ENCODE measurements around the gene NTSR1. TPM values are rescaled to one million over a fixed set of nuclear protein-coding genes. Genes with fewer than 3 reads are reported as not detected.

Gene NTSR1
- total RNA-seq, 2 donors from 2014 or later: 0.74 TPM; not detected in 1

DNA sequence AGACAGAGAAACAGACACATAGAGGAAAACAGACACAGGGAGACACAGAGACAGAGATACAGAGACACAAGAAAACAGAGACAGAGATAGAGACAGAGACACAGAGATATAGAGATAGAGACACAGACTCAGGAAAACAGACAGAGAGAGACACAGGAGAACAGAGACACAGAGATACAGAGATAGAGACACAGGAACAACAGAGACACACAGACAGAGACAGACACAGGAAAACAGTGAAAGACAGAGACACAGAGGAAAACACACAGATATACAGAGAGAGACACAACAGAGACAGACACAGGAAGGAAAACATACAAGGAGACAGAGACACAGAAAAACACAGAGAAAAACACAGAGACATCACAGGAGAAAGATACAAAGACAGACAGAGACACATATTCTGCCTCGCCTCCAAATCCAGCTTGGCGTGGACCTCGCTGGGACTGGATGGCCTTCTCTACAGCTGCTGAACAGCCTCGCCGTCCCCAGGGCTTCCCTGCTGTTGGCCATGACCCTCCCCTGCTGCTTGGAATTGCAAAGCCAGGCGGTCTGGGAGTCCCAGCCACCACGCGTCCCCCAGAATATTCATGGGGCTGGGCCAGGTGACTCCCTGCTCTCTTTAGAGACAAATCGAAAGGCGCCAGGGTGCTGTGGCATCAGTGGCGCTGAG, 36.8 kb downstream of the NTSR1 start:
- Histone ChIP-seq H3K27me3 (replicated peaks; ENCODE audit: insufficient read depth) (peaks cover 4% of the 10 kb centered on the region), H3K4me1 (replicated peaks) (no peaks in the 10 kb centered on the region), H3K9me3 (no peaks in the 10 kb centered on the region), H3K36me3 (no peaks in the 10 kb centered on the region), H3K27ac (no peak overlapping the region), H3K4me3 (no peak overlapping the region)
- no peak for DNase-seq (ENCODE audit: low spot score)
- WGBS: 80% methylated on average over 11 of the region's 11 CpGs
- no peak for TF ChIP-seq POLR2A (IDR thresholded peaks at IDR 0.05)
- TF ChIP-seq CTCF (IDR thresholded peaks at IDR 0.05): no peak
- no peak for TF ChIP-seq POLR2AphosphoS5 (IDR thresholded peaks at IDR 0.05)
- intact Hi-C loops (cut with DNase I): no loop called here

- no peaks in the 10 kb centered on the region for H3K36me3 ChIP-seq
- intact Hi-C loops (cut with DNase I): no loop called here
- TF ChIP-seq POLR2A (IDR thresholded peaks at IDR 0.05): no peak
- TF ChIP-seq CTCF (IDR thresholded peaks at IDR 0.05): no peak
- no peak for TF ChIP-seq POLR2AphosphoS5 (IDR thresholded peaks at IDR 0.05)
- peaks cover 4% of the 10 kb centered on the region for H3K27me3 ChIP-seq (replicated peaks; ENCODE audit: insufficient read depth)
- H3K4me3 ChIP-seq: no peak overlapping the region
- H3K27ac ChIP-seq: no peak overlapping the region
- no peak for DNase-seq (ENCODE audit: low spot score)
- H3K4me1 ChIP-seq (replicated peaks): no peaks in the 10 kb centered on the region
- no peaks in the 10 kb centered on the region for H3K9me3 ChIP-seq
- 93% methylated on average over 9 of the region's 9 CpGs for WGBS
These were observed 37.3 kb downstream of the NTSR1 start for GRCh38 chr20:62745952-62746288.

- WGBS: 63% methylated on average over 2 of the region's 2 CpGs
- intact Hi-C loops (cut with DNase I): no loop called here
- Histone ChIP-seq H3K4me1 (replicated peaks) (no peaks in the 10 kb centered on the region), H3K36me3 (no peaks in the 10 kb centered on the region), H3K9me3 (no peaks in the 10 kb centered on the region), H3K4me3 (no peak overlapping the region), H3K27me3 (replicated peaks; ENCODE audit: insufficient read depth) (no peaks in the 10 kb centered on the region), H3K27ac (no peak overlapping the region)
- TF ChIP-seq POLR2AphosphoS5 (IDR thresholded peaks at IDR 0.05): no peak
- TF ChIP-seq POLR2A (IDR thresholded peaks at IDR 0.05): no peak
- no peak for TF ChIP-seq CTCF (IDR thresholded peaks at IDR 0.05)
- DNase-seq (ENCODE audit: low spot score): no peak
These were observed 39.7 kb downstream of the NTSR1 start for GRCh38 chr20:62748311-62748710.

DNA sequence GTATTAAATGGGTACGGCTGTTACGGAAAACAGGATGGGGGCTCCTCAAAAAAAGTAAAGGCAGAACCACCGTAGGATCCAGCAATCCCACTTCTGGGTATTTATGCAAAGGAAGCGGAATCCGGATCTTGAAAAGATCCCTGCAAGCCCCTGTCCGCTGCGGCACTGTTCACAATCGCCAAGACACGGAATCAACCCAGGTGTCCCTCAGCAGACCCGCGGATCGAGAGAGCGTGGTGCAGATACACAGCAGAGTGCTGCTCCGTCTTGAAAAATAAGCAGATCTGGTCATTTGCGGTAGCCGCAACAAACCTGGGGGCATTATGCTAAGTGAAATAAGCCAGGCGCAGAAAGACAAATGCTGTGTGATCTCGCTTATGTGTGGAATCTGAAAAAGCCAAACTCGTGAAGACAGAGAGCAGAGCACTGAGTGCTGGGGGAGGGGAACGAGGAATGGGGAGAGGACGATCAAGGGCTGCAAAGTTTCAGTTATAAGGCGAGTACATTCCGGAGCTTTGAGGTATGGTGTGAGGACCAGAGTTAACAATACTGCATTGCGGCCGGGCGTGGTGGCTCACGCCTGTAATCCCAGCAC, 41.3 kb downstream of the NTSR1 start:
- no peak for DNase-seq (ENCODE audit: low spot score)
- intact Hi-C loops (cut with DNase I): no loop called here

More for the DNA sequence above, 41.3 kb downstream of the NTSR1 start:
- 85% methylated on average over 27 of the region's 27 CpGs for WGBS
- H3K27ac ChIP-seq: no peak overlapping the region
- H3K4me1 ChIP-seq (replicated peaks): no peaks in the 10 kb centered on the region
- H3K36me3 ChIP-seq: no peaks in the 10 kb centered on the region
- H3K27me3 ChIP-seq (replicated peaks; ENCODE audit: insufficient read depth): no peaks in the 10 kb centered on the region
- no peaks in the 10 kb centered on the region for H3K9me3 ChIP-seq
- H3K4me3 ChIP-seq: no peak overlapping the region
- no peak for TF ChIP-seq CTCF (IDR thresholded peaks at IDR 0.05)
- no peak for TF ChIP-seq POLR2AphosphoS5 (IDR thresholded peaks at IDR 0.05)
- TF ChIP-seq POLR2A (IDR thresholded peaks at IDR 0.05): no peak
